H1 (cell line): ENCODE data around the gene CTU1. TPM values are rescaled to one million over a fixed set of nuclear protein-coding genes. Genes with fewer than 3 reads are reported as not detected.

Experiments used
- CTCF ChIA-PET: fragments of 300-600 bp; sonication (Branson Sonifier 250); formaldehyde crosslinking; loops from one replicate; lab custom pipeline; 2021; ENCODE audit not compliant: partially characterized antibody; lab: Charles Lee
- POLR2A ChIA-PET: fragments of 300-600 bp; sonication (Branson Sonifier 250); formaldehyde crosslinking; loops from one replicate; lab custom pipeline; 2021; ENCODE audit warnings: inconsistent platforms; ENCODE audit not compliant: partially characterized antibody; lab: Charles Lee
- DNase-seq, 2 experiments: peaks; one replicate each; pipeline versions ENCODE4 v3.0.0 to v3.0.0-alpha.2; 2010 to 2022; ENCODE audit warnings: low spot score in 2 of 2, low read depth in 1 of 2, mixed read lengths in 1 of 2
- FAIRE-seq: peaks from 2 replicates; lab custom pipeline; 2011; peaks lifted over from hg19 to GRCh38; lab: Jason Lieb, UNC
- H2AFZ ChIP-seq: 2 replicates; pipeline ENCODE4 v1.8.1; 2012; ENCODE audit warnings: low read length, inconsistent platforms
- H2AK5ac ChIP-seq: 2 replicates; pipeline ENCODE4 v1.6.1; 2013; ENCODE audit warnings: low read depth, low read length
- H2BK120ac ChIP-seq: replicated peaks from 2 replicates; pipeline ENCODE3; 2013; ENCODE audit warnings: low read depth, low read length, inconsistent platforms
- H2BK12ac ChIP-seq: 2 replicates; pipeline ENCODE4 v1.6.1; 2013; ENCODE audit warnings: low read depth, low read length
- H2BK15ac ChIP-seq: 2 replicates; pipeline ENCODE4 v1.6.1; 2013; ENCODE audit warnings: low read length
- H2BK20ac ChIP-seq: 2 replicates; pipeline ENCODE4 v1.6.1; 2013; ENCODE audit warnings: low read length
- H2BK5ac ChIP-seq: 2 replicates; pipeline ENCODE4 v1.6.1; 2013; ENCODE audit warnings: low read depth, low read length
- H3K14ac ChIP-seq: 2 replicates; pipeline ENCODE4 v1.6.1; 2013; ENCODE audit warnings: inconsistent platforms; ENCODE audit not compliant: insufficient read length
- H3K18ac ChIP-seq: 2 replicates; pipeline ENCODE4 v1.6.1; 2013; ENCODE audit warnings: low read length; ENCODE audit errors: extremely low read depth
- H3K23ac ChIP-seq: 2 replicates; pipeline ENCODE4 v1.6.1; 2013; ENCODE audit warnings: inconsistent platforms; ENCODE audit not compliant: insufficient read length
- H3K23me2 ChIP-seq: 2 replicates; pipeline ENCODE4 v1.6.1; 2013; ENCODE audit warnings: low read depth, low read length
- H3K27ac ChIP-seq: 2 replicates; pipeline ENCODE4 v1.6.1; 2011; ENCODE audit warnings: low read depth, low read length, inconsistent platforms
- H3K27me3 ChIP-seq, 4 experiments: replicated peaks in 1 of 4; 1 replicate in 1 of 4; 2 replicates in 3 of 4; pipeline versions ENCODE4 v1.6.1 to v1.8.1; 2011 to 2013; ENCODE audit warnings: low read length in 3 of 4, mild to moderate bottlenecking in 3 of 4, inconsistent platforms in 2 of 4, mixed read lengths in 2 of 4, moderate library complexity in 1 of 4; ENCODE audit not compliant: control insufficient read depth in 3 of 4, insufficient read depth in 3 of 4; ENCODE audit errors: extremely low read depth in 1 of 4
- H3K36me3 ChIP-seq, 4 experiments: 2 replicates each; pipeline versions ENCODE4 v1.6.1 to v1.8.1; 2011 to 2013; ENCODE audit warnings: mild to moderate bottlenecking in 4 of 4, low read length in 3 of 4, moderate library complexity in 2 of 4, control low read depth in 1 of 4, inconsistent platforms in 1 of 4; ENCODE audit not compliant: insufficient read depth in 4 of 4, control insufficient read depth in 2 of 4
- H3K4ac ChIP-seq: replicated peaks from 2 replicates; pipeline ENCODE3; 2013; ENCODE audit warnings: low read length, low read depth, mixed read lengths, inconsistent platforms; ENCODE audit not compliant: insufficient read length
- H3K4me1 ChIP-seq, 4 experiments: replicated peaks in 1 of 4; 1 replicate in 1 of 4; 2 replicates in 3 of 4; pipeline versions ENCODE4 v1.6.1 to v1.8.1; 2011 to 2013; ENCODE audit warnings: low read length in 3 of 4, inconsistent platforms in 2 of 4, mixed read lengths in 1 of 4; ENCODE audit not compliant: insufficient read depth in 4 of 4, control insufficient read depth in 3 of 4
- H3K4me2 ChIP-seq, 2 experiments: 2 replicates each; pipeline versions ENCODE4 v1.6.1 to v1.8.1; 2011 to 2013; ENCODE audit warnings: low read depth in 2 of 2, low read length in 2 of 2, control low read depth in 1 of 2, inconsistent platforms in 1 of 2, mild to moderate bottlenecking in 1 of 2; ENCODE audit not compliant: insufficient read depth in 1 of 2
- H3K4me3 ChIP-seq, 4 experiments: fragments of 200-600, 300-600 bp in 1 of 4; sonication (generic), shearing (Covaris generic), sonication (Bioruptor Twin) in 1 of 4; 2 replicates each; pipeline versions ENCODE4 v1.5.1 to v1.8.1; 2011 to 2016; ENCODE audit warnings: low read length in 4 of 4, low read depth in 3 of 4, control low read depth in 2 of 4, inconsistent platforms in 2 of 4, mild to moderate bottlenecking in 2 of 4, mixed read lengths in 1 of 4, moderate library complexity in 1 of 4; ENCODE audit not compliant: insufficient read depth in 2 of 4; ENCODE audit errors: extremely low read depth in 1 of 4
- H3K56ac ChIP-seq: replicated peaks from 2 replicates; pipeline ENCODE3; 2013; ENCODE audit warnings: low read depth, mild to moderate bottlenecking, mixed read lengths, low read length, inconsistent platforms; ENCODE audit not compliant: insufficient read length
- H3K79me1 ChIP-seq: 2 replicates; pipeline ENCODE4 v1.6.1; 2013; ENCODE audit warnings: low read depth, low read length, control low read depth
- H3K79me2 ChIP-seq, 2 experiments: 2 replicates each; pipeline versions ENCODE4 v1.6.1 to v1.8.1; 2012 to 2013; ENCODE audit warnings: low read length in 2 of 2, mild to moderate bottlenecking in 2 of 2, inconsistent platforms in 1 of 2; ENCODE audit not compliant: insufficient read depth in 2 of 2, control insufficient read depth in 1 of 2
- H3K9ac ChIP-seq, 4 experiments: replicated peaks in 1 of 4; 1 replicate in 1 of 4; 2 replicates in 3 of 4; pipeline versions ENCODE4 v1.6.1 to v1.8.1; 2011 to 2013; ENCODE audit warnings: low read depth in 3 of 4, low read length in 3 of 4, control low read depth in 2 of 4, mild to moderate bottlenecking in 2 of 4, moderate library complexity in 2 of 4, inconsistent platforms in 1 of 4; ENCODE audit errors: extremely low read depth in 1 of 4
- H3K9me3 ChIP-seq, 2 experiments: 2 replicates each; pipeline versions ENCODE4 v1.6.1 to v1.8.1; 2012 to 2013; ENCODE audit warnings: mild to moderate bottlenecking in 2 of 2, moderate library complexity in 2 of 2, control low read depth in 1 of 2, inconsistent platforms in 1 of 2, low read depth in 1 of 2, low read length in 1 of 2, mixed read lengths in 1 of 2; ENCODE audit not compliant: insufficient read depth in 2 of 2
- H4K20me1 ChIP-seq, 2 experiments: replicated peaks in 1 of 2; 2 replicates each; pipeline versions ENCODE3 to v1.8.1; 2011 to 2013; ENCODE audit warnings: inconsistent platforms in 2 of 2, low read length in 2 of 2, mild to moderate bottlenecking in 1 of 2; ENCODE audit not compliant: insufficient read depth in 2 of 2, control insufficient read depth in 1 of 2
- H4K5ac ChIP-seq: 2 replicates; pipeline ENCODE4 v1.6.1; 2013; ENCODE audit warnings: low read length, low read depth, mixed read lengths, inconsistent platforms; ENCODE audit not compliant: insufficient read length
- H4K8ac ChIP-seq: 2 replicates; pipeline ENCODE4 v1.8.0; 2013; ENCODE audit warnings: mild to moderate bottlenecking, moderate library complexity, low read length, inconsistent platforms; ENCODE audit not compliant: insufficient read depth; ENCODE audit errors: extremely low read depth
- H4K91ac ChIP-seq: replicated peaks from 2 replicates; pipeline ENCODE3; 2013; ENCODE audit warnings: low read length, mixed read lengths, inconsistent platforms; ENCODE audit not compliant: insufficient read length
- BACH1 ChIP-seq: IDR thresholded peaks from 2 replicates; pipeline ENCODE4 v1.6.1; 2012; ENCODE audit warnings: low read length, improper control_type of control experiment
- BRCA1 ChIP-seq: IDR thresholded peaks from 2 replicates; pipeline ENCODE4 v1.6.1; 2012; ENCODE audit warnings: low read depth, low read length, improper control_type of control experiment
- FOSL1 ChIP-seq: IDR thresholded peaks from 2 replicates; pipeline ENCODE4 v1.6.1; 2011; ENCODE audit warnings: mild to moderate bottlenecking, low read depth, low read length, moderate library complexity; ENCODE audit not compliant: insufficient read depth
- HDAC6 ChIP-seq: IDR thresholded peaks from one replicate; pipeline ENCODE4 v1.7.1; 2012; ENCODE audit warnings: low read depth, mild to moderate bottlenecking, inconsistent platforms, low read length, moderate library complexity
- JUND ChIP-seq: IDR thresholded peaks from 2 replicates; pipeline ENCODE4 v1.6.1; 2011; ENCODE audit warnings: mild to moderate bottlenecking, improper control_type of control experiment, low read length
- POU5F1 ChIP-seq: IDR thresholded peaks from 2 replicates; pipeline ENCODE4 v1.6.1; 2011; ENCODE audit warnings: low read depth, mild to moderate bottlenecking, low read length, moderate library complexity
- RAD21 ChIP-seq, 2 experiments: IDR thresholded peaks in 1 of 2; conservative IDR thresholded peaks in 1 of 2; 2 replicates each; pipeline ENCODE4 v1.6.1; 2011; ENCODE audit warnings: low read depth in 2 of 2, low read length in 2 of 2, improper control_type of control experiment in 1 of 2, inconsistent platforms in 1 of 2, mild to moderate bottlenecking in 1 of 2, moderate library complexity in 1 of 2
- SIX5 ChIP-seq: IDR thresholded peaks from 2 replicates; pipeline ENCODE4 v1.6.1; 2011; ENCODE audit warnings: mild to moderate bottlenecking, low read depth, low read length
- SP4 ChIP-seq: IDR thresholded peaks from 2 replicates; pipeline ENCODE4 v1.6.1; 2012; ENCODE audit warnings: low read length, inconsistent platforms
- TAF7 ChIP-seq: optimal IDR thresholded peaks from 2 replicates; pipeline ENCODE3; 2011; ENCODE audit warnings: low read depth, mild to moderate bottlenecking, inconsistent platforms, low read length, moderate library complexity, borderline replicate concordance
- WGBS, 2 experiments: shearing (Covaris generic) in 1 of 2; methylation state at CpG; one replicate each; pipeline versions ENCODE4 v1.1.6 to v1.1.7; 2013 to 2015; ENCODE audit warnings: low lambda C conversion rate in 2 of 2, mixed read lengths in 2 of 2, inconsistent platforms in 1 of 2, low coverage in 1 of 2, missing lambda C conversion rate in 1 of 2; ENCODE audit not compliant: insufficient replicate concordance in 2 of 2, insufficient coverage in 1 of 2, insufficient read length in 1 of 2; ENCODE audit errors: extremely low coverage in 1 of 2, missing lambda C conversion rate in 1 of 2; 5-methylcytosine and 5-hydroxymethylcytosine counted together
- polyA plus RNA-seq, 7 experiments: library from polyadenylated mRNA; depleted of rRNA in 3 of 7; stranded (reverse) in 5 of 7; unstranded in 2 of 7; fragments of >200 nt in 5 of 7; fragments of 200-250 nt in 2 of 7; gene quantifications; 1 replicate in 5 of 7; 2 replicates in 1 of 7; 4 replicates in 1 of 7; pipeline versions ENCODE4 v1.2.1 to v1.2.3, GENCODE V29; 2011 to 2013; ENCODE audit warnings: missing spikeins in 2 of 7, mixed read lengths in 2 of 7
- total RNA-seq: library from RNA; stranded (reverse); fragmentation: NEBNext Ultra II Directional; extraction: Animal tissue kit (Norgen Biotek cat#: 25700); gene quantifications from 2 replicates; pipeline ENCODE4 v1.2.1, GENCODE V29; 2021
- TF ChIP-seq, protein P1 (sequence below): IDR thresholded peaks from 2 replicates; pipeline ENCODE4 v1.6.1; 2012; ENCODE audit warnings: inconsistent platforms

CTU1 gene
- total and polyA plus RNA-seq, 2 of the 8 experiments (the other 6 are each of a cell fraction or from before 2014, with no cell fraction given): 4.6 to 7.2 TPM

DNA sequence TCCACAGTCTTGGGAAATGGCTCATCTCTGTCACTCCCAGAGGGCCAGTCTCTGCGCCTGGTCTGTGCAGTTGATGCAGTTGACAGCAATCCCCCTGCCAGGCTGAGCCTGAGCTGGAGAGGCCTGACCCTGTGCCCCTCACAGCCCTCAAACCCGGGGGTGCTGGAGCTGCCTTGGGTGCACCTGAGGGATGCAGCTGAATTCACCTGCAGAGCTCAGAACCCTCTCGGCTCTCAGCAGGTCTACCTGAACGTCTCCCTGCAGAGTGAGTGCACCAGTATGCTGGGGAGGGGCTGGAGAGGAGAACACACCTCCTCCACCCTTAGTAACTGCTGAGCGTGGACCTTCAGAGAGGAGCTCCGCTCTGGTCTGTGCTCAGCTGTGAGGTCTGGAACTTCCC lies 18.8 kb upstream of the CTU1 start:
- Histone ChIP-seq H3K4me1 (peaks cover 0 to 2% (median 0%) of the 10 kb centered on the region in 4 experiments; a peak in 1 of 7 replicates), H3K9ac (no peak overlapping the region), H2BK20ac (no peak overlapping the region), H3K14ac (no peak overlapping the region), H4K8ac (no peak overlapping the region)
- CTCF ChIA-PET: interaction anchor here (0.9 to 1.4 kb wide), 3 partner anchors 10 to 132 kb away, joined by 3 to 4 read pairs (median 4); no protein-coding TSS in a partner anchor
- no peak for TF ChIP-seq HDAC6
- TF ChIP-seq, protein P1, sequence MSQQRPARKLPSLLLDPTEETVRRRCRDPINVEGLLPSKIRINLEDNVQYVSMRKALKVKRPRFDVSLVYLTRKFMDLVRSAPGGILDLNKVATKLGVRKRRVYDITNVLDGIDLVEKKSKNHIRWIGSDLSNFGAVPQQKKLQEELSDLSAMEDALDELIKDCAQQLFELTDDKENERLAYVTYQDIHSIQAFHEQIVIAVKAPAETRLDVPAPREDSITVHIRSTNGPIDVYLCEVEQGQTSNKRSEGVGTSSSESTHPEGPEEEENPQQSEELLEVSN: no peak
- no peak for TF ChIP-seq SP4
- TF ChIP-seq JUND: no peak
- no peak for TF ChIP-seq TAF7
- TF ChIP-seq SIX5: no peak
- TF ChIP-seq BACH1: no peak
- TF ChIP-seq POU5F1: no peak
- no peak for TF ChIP-seq RAD21 (IDR thresholded peaks at IDR 0.05 in 1 of 2, conservative IDR thresholded peaks at IDR 0.05 in 1 of 2; ENCODE audit: low read depth in 2 of 2, low read length in 2 of 2)
- TF ChIP-seq BRCA1: no peak
- no peak for TF ChIP-seq FOSL1
- TF ChIP-seq, all 59 proteins: peak for 0
- Histone ChIP-seq H4K20me1 (no peaks in the 10 kb centered on the region), H3K56ac (no peak overlapping the region), H2AK5ac (no peak overlapping the region), H2BK12ac (no peak overlapping the region), H3K23me2 (no peaks in the 10 kb centered on the region; the same call in 1 of the 2 replicates), H3K36me3 (no peaks in the 10 kb centered on the region), H3K9me3 (no peaks in the 10 kb centered on the region), H3K27me3 (no peaks in the 10 kb centered on the region; a peak in 1 of 7 replicates), H3K79me1 (no peaks in the 10 kb centered on the region), H3K27ac (no peak overlapping the region), H4K5ac (no peak overlapping the region), H3K18ac (no peak overlapping the region; the same call in 1 of the 2 replicates), H4K91ac (no peak overlapping the region), H2BK5ac (no peak overlapping the region), H2BK15ac (no peak overlapping the region), H3K4me2 (no peak overlapping the region), H2BK120ac (no peak overlapping the region), H3K23ac (no peak overlapping the region), H3K4me3 (no peak overlapping the region), H2AFZ (no peak overlapping the region), H3K4ac (no peak overlapping the region), H3K79me2 (no peaks in the 10 kb centered on the region)
- WGBS, 2 experiments: 76% methylated on average over 6 of the region's 6 CpGs; no CpG with 5 or more reads in 1 of the 2 experiments
- DNase-seq (no peak), FAIRE-seq (no peak)
- POLR2A ChIA-PET: interaction anchor here (0.6 kb wide), 1 partner anchor 12 kb away, joined by 3 read pairs; no protein-coding TSS in a partner anchor
